ENCODE measurements around the gene ALG3. TPM values are rescaled to one million over a fixed set of nuclear protein-coding genes. Genes with fewer than 3 reads are reported as not detected.

The ALG3 gene
- total and polyA plus RNA-seq, 2 of the 4 experiments (the other 2 are of a cell fraction) = 19.5 to 52.6 TPM

GRCh38 chr3:184203526-184203925, 45.2 kb downstream of the ALG3 start:
- no peak overlapping the region for H2BK20ac ChIP-seq (ENCODE audit: low read depth, low read length)
- no peaks in the 10 kb centered on the region for H3K79me1 ChIP-seq (ENCODE audit: low read depth in 1 of 2, low read length in 2 of 2)
- no peak overlapping the region for H3K18ac ChIP-seq (ENCODE audit: low read depth, low read length)
- H2AK5ac ChIP-seq (ENCODE audit: low read depth, low read length) = no peak overlapping the region
- ChIA-PET POLR2A (ENCODE audit: unreplicated experiment) (interaction anchor here (1.1 kb wide), 1 partner anchor 27 kb away, joined by 3 read pairs; no protein-coding TSS in a partner anchor), CTCF (no interaction called here)
- H2BK5ac ChIP-seq (ENCODE audit: low read depth, low read length, poor library complexity, severe bottlenecking) = no peak overlapping the region
- H3K4me2 ChIP-seq (ENCODE audit: low read depth, low read length) = no peak overlapping the region
- no peaks in the 10 kb centered on the region for H3K4me1 ChIP-seq (ENCODE audit: control insufficient read depth, insufficient read depth, low read length)
- no peak overlapping the region for H4K5ac ChIP-seq (ENCODE audit: low read depth, low read length)
- no peaks in the 10 kb centered on the region for H4K20me1 ChIP-seq (ENCODE audit: insufficient read depth, low read length)
- no peak overlapping the region for H3K27ac ChIP-seq (ENCODE audit: insufficient read depth, low read length)
- H3K4ac ChIP-seq (ENCODE audit: low read depth, low read length) = no peak overlapping the region
- H3K4me3 ChIP-seq (ENCODE audit: insufficient read depth, low read depth, low read length) = no peak overlapping the region
- H2BK120ac ChIP-seq (ENCODE audit: low read depth, low read length) = no peak overlapping the region
- no peak overlapping the region for H3K9ac ChIP-seq (ENCODE audit: low read depth, low read length)
- H3K27me3 ChIP-seq (ENCODE audit: control insufficient read depth, insufficient read depth, low read length) = peaks cover 20% of the 10 kb centered on the region
- dilution Hi-C loops (cut with HindIII; ENCODE audit: low sequenced_read_pairs, unreplicated experiment) = no loop called here
- H3K56ac ChIP-seq (ENCODE audit: extremely low read depth, insufficient read depth, low read length) = no peak overlapping the region
- H4K91ac ChIP-seq (ENCODE audit: insufficient read depth, low read depth, low read length) = no peak overlapping the region
- H2BK15ac ChIP-seq (ENCODE audit: low read depth, low read length) = no peak overlapping the region
- in situ Hi-C loops (cut with MboI; ENCODE audit: low sequenced_read_pairs) = no loop called here
- no peaks in the 10 kb centered on the region for H3K36me3 ChIP-seq (ENCODE audit: control insufficient read depth, insufficient read depth, low read length)
- intact Hi-C loops (cut with micrococcal nuclease) = no loop called here
- H3K14ac ChIP-seq (replicated peaks; ENCODE audit: low read depth, low read length) = no peak overlapping the region
- TF ChIP-seq POLR2A (IDR thresholded peaks at IDR 0.05; ENCODE audit: low read depth, low read length) = no peak
- TF ChIP-seq BHLHE40 (IDR thresholded peaks at IDR 0.05; ENCODE audit: low read depth, low read length) = no peak
- TF ChIP-seq, protein P1, sequence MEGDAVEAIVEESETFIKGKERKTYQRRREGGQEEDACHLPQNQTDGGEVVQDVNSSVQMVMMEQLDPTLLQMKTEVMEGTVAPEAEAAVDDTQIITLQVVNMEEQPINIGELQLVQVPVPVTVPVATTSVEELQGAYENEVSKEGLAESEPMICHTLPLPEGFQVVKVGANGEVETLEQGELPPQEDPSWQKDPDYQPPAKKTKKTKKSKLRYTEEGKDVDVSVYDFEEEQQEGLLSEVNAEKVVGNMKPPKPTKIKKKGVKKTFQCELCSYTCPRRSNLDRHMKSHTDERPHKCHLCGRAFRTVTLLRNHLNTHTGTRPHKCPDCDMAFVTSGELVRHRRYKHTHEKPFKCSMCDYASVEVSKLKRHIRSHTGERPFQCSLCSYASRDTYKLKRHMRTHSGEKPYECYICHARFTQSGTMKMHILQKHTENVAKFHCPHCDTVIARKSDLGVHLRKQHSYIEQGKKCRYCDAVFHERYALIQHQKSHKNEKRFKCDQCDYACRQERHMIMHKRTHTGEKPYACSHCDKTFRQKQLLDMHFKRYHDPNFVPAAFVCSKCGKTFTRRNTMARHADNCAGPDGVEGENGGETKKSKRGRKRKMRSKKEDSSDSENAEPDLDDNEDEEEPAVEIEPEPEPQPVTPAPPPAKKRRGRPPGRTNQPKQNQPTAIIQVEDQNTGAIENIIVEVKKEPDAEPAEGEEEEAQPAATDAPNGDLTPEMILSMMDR (conservative IDR thresholded peaks at IDR 0.05; ENCODE audit: low read depth, low read length) = no peak
- TF ChIP-seq MAZ (IDR thresholded peaks at IDR 0.05; ENCODE audit: borderline replicate concordance, low read depth, low read length) = no peak
- TF ChIP-seq MXI1 (IDR thresholded peaks at IDR 0.05; ENCODE audit: borderline replicate concordance, low read depth, low read length) = no peak
- no peak for TF ChIP-seq SMC3 (IDR thresholded peaks at IDR 0.05; ENCODE audit: low read depth, low read length)
- TF ChIP-seq CEBPB (IDR thresholded peaks at IDR 0.05; ENCODE audit: low read depth, low read length) = no peak
- no peak for TF ChIP-seq CHD1 (IDR thresholded peaks at IDR 0.05; ENCODE audit: low read depth, low read length)
- TF ChIP-seq RAD21 (IDR thresholded peaks at IDR 0.05; ENCODE audit: low read length) = no peak
- no peak for TF ChIP-seq MAFK (IDR thresholded peaks at IDR 0.05; ENCODE audit: low read depth, low read length)
- no peak for TF ChIP-seq NFE2L2 (IDR thresholded peaks at IDR 0.05; ENCODE audit: low read depth, low read length)
- H3K9me1 ChIP-seq (ENCODE audit: insufficient read depth, low read length) = no peaks in the 10 kb centered on the region
- no peak for DNase-seq
- WGBS, 2 experiments (ENCODE audit: extremely low coverage in 2 of 2, insufficient read length in 1 of 2) = 65% methylated on average over 8 of the region's 8 CpGs; no CpG with 5 or more reads in 1 of the 2 experiments
- H2AK9ac ChIP-seq (replicated peaks; ENCODE audit: low read depth, low read length, poor library complexity) = no peak overlapping the region
- no peak overlapping the region for H3K23ac ChIP-seq (ENCODE audit: low read depth, low read length)
- no peaks in the 10 kb centered on the region for H3K9me3 ChIP-seq (ENCODE audit: control insufficient read depth, insufficient read depth, low read length)
- BruUV-seq (replicated peaks) = no TSS peak
- no peak overlapping the region for H4K8ac ChIP-seq (ENCODE audit: low read depth in 2 of 2, low read length in 2 of 2)
- no peak overlapping the region for H2AFZ ChIP-seq (replicated peaks; ENCODE audit: low read length, poor library complexity)
- no peak for ATAC-seq (ENCODE audit: low read depth)
